HG02642 (cell line): ENCODE measurements around the gene GAK.
"Not testable (repeated sequence)": the region's sequence is repeated elsewhere in the genome, so short reads cannot be mapped to it uniquely, and the experiment has no call there.

Experiments used
- ATAC-seq: cut with Tn5 transposase; IDR thresholded peaks from one replicate; pipeline ENCODE4 v1.9.1; 2021; ENCODE audit warnings: mild to moderate bottlenecking; ENCODE audit not compliant: unreplicated experiment, poor library complexity

The GAK gene

DNA sequence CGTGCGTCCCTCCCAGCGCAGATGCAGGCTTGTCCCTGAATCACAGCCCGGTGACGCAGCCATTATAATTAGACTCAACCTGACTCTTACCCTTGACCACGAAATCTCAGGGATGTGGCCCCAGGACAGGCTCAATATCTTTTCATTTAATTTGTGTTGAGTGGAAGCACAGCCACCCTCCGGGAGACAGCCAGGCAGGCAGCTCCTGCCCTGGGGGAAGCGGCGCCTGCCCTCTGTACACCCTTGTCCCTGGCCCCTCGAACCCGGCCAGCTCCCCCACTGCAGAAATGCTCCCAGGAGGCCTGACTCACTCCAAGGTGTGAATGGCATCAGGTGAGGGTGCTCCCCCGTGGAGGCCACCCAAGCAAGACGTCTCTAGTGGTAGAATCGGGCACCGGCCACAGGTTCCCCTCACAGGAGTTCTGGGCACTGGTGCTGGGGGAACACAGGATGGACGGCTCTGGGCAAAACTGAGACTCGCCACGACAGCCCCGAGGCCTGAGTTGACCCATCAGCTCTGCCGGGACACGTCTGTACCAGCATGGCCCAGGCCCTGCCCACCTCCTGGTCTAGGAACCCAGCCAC is 108.8 kb downstream of the GAK start:
- no peak for ATAC-seq

DNA sequence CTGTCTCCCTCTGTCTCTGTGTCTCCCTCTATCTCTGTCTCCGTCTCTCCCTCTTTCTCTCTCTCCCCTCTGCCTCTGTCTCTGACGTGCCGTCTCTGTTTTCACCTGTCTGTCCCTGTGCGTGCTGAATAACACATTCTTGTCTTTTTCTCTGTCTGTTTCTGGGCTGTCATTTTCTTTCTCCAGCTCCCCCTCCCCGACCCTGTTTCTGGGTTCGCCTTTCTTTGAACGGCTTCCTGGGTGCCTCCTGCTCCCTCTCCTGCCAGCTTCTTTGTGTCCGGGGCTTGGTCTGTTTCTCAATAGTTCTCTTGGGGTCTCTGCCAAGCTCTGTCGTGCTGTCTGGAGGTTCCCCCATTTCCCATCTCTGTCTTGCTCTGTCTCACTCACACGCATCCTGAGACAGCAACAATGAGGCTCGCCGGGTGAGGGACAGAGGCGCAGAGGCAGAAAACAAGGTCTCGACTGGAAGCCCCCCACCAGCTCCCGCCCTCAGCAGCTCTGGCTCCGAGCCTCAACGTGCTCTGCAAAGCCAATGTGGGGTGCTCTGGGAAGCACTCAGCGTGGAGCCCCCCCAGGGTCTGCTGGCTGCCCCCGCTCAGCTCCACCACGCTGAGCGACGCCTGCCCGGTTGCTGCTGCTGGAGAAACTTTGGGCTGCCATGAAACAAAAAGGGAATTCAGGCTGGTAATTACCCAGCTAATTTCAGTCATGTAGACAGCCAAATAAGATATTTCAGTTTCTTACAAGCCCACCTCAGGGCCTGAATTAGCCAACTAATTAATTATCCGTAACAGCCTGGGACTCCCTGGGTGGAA is 109.5 kb downstream of the GAK start:
- ATAC-seq = no peak

DNA sequence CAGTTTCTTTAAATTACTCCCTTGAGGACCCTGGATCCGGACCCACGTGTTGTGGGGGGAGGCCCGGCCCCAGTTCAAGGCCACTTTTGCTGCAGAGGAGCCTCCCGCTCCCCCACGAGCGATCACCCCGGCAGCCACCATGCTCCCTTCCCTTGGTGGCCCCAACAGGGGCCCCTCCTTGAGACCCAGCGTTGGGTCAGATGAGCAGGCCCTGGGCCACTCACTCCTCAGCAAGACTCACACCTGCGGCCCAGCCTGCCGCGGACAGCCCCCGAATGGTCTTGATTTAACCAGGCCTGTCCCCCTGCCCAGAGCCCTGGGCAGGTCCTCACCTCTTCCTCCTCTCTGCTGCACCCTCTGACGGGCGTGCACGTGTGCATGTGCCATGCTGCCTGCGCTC is 110.5 kb downstream of the GAK start:
- no peak for ATAC-seq

DNA sequence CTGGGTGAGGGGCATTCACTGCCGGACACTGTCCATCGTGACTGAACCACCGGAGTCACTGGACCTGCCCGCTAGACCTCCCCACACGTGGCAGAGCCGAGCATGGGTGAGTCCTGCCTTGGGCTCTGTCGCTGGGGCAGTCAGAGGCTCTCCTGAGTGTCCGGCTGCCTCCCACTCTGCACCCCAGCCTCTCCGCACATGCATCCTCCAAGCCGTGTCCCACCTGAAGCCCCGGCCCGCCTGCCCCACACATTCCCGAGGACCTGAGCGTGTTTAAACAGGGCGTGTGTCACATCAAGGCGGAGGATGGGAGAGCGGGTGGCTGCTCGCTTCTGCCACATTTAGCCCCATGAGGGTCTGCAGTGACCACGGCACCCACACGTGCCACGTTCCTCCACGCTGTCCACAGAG is 110.9 kb downstream of the GAK start:
- no peak for ATAC-seq

DNA sequence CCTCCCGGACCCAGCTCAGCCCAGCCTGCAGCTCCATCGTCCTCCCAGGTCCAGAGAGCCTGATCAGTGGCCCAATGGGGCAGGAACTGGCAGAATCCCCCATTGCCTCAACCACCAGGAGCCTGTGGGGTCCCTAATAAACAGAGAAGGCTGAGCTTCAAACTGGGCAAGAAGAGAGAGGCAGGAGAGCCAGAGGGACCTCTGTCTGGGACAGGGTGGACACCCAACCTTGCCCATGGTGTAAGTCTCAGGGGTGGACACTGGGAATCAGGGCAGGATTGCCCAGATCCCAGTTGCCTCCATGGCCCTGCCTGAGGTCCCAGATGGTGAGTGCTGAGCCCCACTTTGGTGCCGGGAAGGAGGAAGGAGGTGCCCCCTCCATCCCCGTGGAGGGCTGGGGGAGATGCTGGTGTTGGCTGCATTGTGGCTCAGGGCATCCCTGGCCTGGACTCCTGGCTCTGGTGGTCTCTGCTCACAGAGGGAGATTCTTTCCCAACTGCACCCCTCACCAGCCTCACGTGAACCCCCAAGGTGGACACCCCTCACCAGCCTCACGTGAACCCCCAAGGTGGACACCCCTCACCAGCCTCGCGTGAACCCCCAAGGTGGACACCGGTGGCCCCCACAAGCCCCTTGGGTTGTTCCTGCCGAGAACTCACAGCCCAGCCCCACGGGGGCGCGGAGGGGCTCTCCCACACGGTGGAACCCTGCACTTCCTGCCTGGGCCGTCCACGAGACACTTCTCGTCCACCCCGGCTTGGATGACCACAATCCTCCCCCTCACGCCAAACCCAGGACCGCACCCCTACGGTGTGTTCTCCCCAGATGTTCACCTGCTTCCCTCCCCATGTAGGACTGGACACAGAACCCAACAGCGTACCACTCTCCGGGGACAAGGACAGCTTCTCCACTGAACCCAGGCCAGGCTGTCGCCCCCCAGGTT is 111.6 kb downstream of the GAK start:
- no peak for ATAC-seq

DNA sequence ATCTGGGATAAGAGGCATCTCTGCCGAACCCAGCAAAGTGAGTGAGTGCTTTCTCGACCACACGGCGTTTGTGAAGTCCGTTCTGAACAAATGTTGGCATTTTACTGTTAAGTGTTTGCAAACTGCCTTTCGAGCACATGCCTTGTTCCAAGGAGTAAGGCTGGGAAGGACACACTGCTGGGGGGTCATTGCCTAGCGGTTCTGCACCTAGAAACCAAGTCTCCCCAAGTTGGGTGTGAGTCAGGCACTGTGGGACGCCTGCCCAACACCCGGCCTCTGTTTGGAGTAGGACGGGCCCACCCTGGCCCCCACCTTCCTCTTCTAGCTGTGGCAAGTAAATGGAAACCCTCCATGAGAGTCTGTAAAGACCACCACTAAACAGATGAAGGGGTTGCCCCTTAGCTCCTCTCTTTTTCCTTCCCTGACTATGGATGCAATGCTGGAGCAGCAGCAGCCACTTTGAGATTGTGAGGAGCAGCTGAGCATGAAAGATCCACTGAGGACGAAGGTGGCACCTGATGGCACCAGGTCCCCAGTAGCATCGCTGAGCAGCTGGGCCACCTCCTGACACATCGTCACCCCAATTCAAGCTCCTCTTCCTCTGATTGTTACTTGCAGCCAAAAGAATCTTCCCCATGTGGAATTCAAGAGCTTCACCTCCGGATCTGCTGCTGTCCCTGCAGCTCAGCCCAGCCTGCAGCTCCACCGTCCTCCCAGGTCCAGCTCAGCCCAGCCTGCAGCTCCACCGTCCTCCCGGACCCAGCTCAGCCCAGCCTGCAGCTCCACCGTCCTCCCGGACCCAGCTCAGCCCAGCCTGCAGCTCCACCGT is 112.5 kb downstream of the GAK start:
- ATAC-seq = no peak

DNA sequence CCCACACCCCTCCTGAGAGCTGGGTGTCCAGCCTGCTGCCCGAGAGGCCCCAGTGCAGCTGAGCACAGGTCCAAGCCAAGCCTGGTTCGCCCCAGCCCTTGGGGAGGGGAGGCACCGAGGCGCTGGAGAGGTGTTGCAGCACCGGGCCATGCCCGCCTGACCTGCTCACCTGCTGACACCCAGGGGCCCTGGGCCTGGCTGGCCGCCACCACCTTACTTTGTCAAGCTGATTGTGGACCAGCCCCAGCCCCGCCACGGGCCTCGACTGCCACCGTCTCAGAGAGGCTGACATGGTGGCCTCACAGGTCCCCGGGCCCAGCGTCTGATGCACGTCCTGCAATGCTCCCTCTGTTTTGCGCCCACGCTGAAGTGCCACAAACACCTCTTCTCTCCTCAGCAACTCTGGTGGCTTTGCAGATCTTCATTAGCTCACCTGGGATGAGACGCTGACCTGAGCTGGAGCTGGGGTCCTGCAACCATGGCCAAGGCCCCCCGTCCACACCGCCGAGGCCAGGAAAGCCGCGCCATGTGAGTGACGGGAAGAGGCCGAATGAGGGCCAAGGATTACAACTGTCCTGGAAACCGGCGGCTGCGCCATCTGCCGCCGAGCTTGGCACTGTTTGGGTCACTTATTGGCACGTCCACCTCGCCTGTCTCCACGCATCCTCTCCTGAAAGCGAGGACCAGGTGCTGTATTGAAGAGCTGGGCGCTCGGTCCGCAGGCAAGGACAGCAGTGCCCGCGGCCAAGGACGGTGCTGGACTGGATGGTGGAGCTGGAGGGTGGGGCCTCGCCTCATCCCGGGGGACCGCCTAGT is 113.8 kb downstream of the GAK start:
- ATAC-seq = no peak

DNA sequence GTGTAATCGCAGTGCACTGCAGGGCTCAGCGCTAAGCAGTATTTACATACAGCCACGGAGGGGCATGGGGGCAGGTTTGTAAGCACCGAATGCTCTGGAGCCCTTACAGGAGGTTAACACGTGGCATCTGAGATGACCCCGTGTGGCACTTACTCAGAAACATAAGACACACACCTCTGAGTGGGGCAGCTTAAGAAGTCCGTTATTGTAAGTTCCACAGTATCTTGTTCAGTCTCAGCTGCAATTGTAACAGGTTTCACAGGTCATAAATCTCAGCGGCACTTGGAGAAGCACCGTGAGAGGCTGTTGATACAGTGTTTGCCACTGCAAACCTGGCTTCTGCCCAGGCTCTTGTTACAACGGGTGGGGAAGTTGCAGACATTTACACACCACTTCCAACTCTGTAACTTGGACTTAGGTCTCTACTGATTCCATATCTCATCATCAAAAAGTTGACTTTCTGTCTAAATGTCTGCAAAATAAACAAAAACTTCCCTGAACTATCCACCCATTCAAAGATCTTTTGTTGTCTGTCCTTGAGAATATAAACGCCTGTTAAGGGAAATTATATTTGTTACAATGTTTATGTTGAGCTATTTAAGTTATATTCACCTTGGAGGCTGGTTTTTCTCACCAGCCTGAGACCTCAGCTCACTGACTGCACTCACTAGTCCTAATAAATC is 116.5 kb downstream of the GAK start:
- ATAC-seq = no peak

DNA sequence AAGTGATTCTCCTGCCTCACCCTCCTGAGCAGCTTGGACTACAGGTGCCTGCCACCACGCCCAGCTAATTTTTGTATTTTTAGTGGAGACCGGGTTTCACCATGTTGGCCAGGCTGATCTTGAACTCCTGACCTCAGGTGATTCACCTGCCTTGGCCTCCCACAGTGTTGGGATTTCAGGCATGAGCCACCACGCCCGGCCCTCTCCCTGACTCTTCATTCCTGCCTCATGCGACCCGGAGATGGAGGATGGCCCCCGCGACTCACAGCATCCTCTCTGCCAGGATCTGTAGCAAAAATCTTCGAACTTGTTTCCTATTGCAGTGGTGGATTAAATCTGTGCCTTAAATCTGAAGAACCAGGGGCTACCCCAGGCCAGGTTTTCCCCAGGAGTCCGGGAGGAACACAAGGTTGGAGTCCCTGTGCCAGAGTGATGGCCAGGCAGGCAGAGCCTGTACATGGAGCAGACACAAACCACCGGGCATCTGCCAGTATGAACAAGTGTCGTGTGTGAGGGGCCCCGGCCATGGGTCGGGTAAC is 117.7 kb downstream of the GAK start:
- no peak for ATAC-seq

DNA sequence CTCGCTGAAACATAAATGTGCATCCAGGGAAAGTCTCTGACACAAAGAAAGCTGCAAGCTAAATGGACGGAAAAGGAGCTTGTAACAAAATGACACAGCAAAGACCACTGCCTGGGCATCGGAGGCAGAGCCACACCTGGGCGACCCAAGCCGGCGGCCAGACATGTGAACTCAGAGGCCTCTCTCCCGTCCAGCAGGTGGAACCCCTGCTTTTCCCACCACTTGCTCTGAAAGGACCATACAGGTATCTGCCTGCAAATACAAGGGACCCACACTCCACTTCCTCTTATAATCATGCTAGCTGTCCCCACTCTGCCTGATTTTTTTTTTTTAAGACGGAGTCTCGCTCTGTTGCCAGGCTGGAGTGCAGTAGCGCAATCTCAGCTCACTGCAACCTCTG is 118.2 kb downstream of the GAK start:
- ATAC-seq = no peak

DNA sequence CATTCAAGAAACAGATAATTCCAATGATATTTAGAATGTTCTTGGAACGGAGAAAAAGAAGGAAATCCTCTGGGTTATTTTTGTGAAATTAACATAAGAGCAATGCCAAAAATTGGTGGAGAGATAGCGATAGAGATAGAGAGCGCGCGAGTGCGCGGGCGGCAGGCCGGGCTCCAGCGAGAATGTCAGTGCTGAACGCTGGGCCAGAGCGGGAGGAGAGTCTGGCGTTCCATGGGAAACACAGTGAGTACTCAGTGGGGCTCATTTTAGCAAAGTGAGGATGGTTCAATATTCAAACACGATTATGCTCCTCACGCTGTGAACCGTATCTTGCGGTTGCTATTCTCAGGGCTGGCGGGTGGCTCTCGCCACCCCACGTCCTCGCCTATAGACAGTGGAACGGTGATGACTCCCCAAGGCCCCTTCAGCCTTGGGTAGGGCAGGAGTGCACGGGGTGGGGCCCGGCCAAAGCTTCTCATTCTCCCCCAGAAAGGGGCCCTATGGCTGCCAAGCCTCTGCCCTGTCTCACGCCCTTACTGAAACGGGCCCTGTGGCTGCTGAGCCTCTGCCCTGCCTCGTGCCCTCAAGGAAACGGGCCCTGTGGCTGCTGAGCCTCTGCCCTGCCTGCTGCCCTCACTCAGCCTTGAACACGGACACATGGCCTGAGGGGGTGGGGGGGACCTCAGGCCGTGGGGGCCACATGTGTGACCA is 123.1 kb downstream of the GAK start:
- no peak for ATAC-seq

DNA sequence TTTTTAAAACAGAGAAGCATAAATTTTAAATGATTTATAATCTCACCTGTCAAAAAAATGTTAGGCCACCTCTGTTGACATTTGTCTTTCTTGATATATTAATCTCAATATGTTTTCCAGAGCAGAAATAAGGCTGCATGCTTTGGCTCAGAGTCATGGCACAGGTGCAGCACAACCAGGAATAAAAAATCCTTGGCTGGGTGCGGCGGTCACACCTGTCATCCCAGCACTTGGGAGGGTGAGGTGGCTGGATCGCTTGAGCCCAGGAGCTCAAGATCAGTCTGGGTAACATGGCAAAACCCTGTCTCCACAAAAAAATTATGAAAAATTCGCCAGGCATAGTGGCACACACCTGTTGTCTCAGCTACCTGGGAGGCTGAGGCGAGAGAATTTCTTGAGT is 124.3 kb downstream of the GAK start:
- no peak for ATAC-seq

DNA sequence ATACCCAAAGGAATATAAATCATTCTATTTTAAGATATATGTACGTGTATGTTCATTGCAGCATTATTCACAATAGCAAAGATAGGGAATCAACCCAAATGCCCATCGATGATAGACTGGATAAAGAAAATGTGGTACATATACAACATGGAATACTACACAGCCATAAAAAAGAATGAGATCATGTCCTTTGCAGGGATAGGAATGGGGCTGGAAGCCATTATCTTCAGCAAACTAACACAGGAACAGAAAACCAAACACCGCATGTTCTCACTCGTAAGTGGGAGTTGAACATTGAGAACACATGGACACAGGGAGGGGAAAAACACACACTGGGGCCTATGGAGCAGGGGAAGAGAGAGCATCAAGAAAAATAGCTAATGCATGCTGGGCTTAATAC is 125.1 kb downstream of the GAK start:
- not testable (repeated sequence) for ATAC-seq

DNA sequence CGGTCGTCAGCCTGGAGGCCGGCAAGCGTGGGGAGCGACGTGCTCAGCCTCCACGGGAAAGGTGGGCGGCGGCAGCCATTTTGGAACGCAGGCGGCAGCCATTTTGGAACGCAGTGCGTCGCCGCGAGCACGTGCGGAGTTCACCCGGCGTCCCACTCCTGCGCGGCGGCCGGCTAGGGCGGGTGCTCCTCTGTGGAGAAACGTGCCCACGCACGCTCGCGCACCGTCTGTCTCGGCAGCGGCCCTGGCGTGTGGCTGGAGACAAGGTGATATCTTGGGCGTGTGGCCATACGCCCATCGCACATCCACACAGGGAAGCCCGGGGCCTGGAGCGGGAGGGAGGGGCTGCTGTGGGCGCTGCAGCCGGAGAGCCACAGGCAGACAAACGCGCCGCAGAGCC is 127.3 kb downstream of the GAK start:
- ATAC-seq = no peak

DNA sequence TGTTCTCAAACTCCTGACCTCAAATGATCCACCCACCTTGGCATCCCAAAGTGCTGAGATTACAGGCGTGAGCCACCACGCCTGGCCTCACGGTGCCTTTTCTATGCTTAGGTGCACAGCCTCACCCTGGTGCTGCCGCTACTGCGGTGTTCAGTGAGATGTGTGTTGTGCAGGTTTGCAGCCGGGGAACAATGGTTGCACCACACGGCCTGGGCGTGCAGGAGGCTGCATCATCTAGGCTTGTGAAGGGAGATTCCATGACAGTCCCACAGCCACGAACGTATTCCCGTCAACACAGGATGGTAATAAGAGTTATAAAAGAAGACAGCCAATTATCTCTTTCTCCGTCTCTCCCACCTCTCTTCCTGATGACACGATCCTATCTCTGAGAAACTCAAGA is 128.2 kb downstream of the GAK start:
- ATAC-seq = no peak

DNA sequence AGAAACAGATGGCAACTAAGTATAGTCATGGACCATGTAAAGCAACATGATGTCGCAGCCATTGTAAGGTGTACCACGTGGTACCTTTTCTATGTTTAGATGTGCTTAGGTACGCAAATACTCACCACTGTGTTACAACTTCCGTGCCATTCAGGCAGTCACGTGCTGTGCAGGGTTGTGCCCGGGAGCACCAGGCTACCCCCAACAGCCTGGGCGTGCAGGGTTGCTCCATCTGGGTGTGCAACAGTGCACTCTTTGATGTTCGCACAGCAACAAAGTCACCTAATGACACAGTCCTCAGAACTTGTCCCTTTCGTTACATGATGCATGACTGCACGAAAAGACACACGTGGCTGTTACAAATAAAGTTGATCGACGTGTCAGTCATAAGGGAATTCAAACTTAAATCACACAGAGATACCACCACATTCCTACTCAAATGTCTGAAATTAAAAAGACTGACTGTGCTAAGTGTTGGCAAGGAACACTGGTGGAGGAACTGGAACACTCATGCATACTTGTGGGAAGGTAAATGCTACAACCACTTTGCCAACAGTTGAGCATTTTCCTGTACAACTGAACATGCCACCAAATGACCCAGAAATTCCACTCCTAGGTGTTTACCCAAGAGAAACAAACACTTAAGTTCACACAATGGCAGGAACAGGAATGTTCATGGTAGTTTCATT is 130.5 kb downstream of the GAK start:
- no peak for ATAC-seq
